ENCODE results near the gene C7.
"Not testable (repeated sequence)": the region's sequence is repeated elsewhere in the genome, so short reads cannot be mapped to it uniquely, and the experiment has no call there.

C7 gene

DNA sequence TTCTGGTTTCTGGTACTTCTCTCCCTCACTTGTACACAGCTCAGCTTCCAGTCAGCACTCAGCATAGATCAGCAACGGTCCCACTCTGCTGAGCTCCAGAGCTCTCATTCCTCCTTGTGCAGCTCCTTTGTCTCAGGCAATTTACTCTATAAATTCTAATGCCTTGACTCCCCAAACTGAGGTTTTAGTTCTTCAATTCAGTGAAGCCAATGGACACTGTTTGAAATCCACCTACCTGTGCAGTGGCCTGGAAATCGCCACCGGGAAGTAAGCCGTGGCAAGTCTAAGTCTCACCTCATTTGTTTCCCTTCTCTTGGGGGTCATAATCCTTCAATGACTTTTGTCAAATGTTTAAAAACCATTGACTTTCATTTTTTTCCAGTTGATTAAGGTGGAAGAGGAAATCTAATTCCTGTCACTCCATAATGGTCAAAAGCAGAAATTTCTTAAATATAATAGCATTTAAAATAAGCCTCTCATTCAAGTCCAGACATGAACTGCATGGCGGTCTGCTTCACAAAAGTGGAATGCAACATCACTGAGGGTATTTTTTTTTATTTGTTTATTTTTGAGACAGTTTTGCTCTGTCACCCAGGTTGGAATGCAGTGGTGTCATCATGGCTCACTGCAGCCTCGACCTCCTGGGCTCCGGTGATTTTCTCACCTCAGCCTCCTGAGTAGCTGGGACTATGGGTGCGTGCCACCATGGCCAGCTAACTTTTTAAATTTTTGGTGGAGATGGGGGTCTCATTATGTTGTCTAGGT lies 79.6 kb downstream of the C7 start:
- no peak for DNase-seq (ENCODE audit: low read depth in 2 of 3, low spot score in 1 of 3)

- DNase-seq (ENCODE audit: low read depth in 2 of 3, low spot score in 1 of 3) = no peak
These were observed 82.1 kb downstream of the C7 start for GRCh38 chr5:40991168-40991980.

DNA sequence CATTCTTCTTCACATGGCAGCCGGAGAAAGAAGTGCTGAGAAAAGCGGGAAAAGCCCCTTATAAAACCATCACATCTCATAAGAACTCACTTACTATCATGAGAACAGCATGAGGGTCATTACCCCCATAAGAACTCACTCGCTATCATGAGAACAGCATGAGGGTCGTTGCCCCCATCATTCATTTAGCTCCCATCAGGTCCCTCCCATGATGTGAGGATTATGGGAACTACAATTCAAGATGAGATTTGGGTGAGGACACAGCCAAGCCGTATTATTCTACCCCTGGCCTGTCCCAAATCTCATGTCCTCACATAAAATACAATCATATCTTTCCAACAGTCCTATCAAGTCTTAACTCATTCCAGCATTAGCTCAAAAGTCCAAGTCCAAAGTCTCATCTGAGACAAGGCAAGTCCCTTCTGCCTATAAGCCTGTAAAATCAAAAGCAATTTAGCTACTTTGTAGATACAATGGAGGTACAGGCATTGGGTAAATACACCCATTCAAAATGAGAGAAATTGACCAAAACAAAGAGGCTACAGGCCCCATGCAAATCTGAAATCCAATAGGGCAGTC lies 82.8 kb downstream of the C7 start:
- DNase-seq (ENCODE audit: low read depth in 2 of 3, low spot score in 1 of 3) = no peak

DNA sequence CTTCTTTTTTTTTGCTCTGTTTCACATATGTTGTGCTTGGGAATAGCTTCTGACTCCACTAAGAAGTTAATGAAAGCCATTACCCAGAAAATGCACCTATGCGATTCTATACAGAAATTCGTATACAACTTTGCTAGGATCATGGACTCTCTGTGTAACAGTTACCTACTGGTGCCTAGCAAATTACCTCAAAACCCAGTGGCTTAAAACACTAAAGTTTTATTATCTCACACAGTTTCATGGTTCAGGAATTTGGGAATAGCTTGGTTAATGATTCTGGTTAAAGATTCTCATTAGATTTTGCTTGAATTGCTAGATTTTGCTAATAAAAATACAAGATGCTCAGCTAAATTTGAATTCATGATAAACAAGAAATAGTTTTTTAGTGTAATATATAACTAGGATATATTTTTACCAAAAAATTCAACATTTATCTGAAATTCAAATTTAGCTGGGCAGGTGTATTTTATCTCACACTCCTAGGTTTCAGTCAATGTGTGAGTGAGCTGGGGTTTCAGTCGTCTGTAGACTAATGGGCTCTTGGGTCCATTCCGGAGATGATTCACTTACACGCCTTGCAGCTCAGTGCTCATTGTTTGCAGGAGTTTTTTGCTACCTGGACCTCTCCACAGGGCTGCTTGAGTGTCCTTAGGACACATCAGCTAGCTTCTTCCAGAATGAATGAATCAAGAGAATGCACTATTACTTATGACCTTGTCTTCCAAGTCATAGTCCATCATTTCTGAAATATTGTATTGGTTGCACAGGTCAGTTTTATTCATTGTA lies 86.7 kb downstream of the C7 start:
- DNase-seq (ENCODE audit: low read depth in 2 of 3, low spot score in 1 of 3) = no peak

GRCh38 chr5:40999142-40999541 lies 89.8 kb downstream of the C7 start:
- DNase-seq (ENCODE audit: low read depth in 2 of 3, low spot score in 1 of 3) = no peak

- no peak for DNase-seq (ENCODE audit: low read depth in 2 of 3, low spot score in 1 of 3)
These were observed 90.7 kb downstream of the C7 start for GRCh38 chr5:40999966-41000365.

DNA sequence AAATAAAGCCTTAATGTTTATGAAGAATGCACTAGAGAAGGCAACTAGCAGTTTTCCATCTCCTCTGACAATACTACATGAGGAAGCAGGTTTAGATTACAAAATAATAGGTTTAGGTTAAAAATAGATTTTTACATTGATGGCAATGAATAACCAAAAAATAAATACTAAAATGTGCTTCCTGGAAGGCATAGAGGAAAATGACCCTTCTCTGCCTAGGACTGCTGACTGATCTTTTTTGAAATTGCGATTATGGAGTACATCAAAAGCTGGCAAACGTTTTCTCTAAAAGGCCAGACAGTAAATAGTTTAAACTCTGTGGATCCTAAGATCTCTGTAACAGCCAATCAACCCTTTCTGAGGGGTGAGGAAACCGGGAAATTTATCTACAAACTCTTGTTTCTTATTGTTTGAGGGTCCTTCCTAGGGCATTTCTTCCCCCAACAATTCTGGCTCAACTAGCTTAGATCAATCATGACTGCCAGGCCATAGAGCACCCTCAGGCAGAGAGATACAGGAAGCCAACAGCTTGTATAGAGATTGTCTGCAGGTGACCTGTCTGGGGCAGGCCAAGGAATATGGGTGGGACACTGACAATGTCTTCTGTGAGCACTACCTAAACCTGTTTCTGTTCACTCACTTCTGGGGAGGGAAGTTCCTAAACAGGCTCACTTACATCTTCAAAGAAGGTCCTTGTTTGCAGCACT lies 94.5 kb downstream of the C7 start:
- no peak for DNase-seq (ENCODE audit: low read depth in 2 of 3, low spot score in 1 of 3)

- DNase-seq (ENCODE audit: low read depth in 2 of 3, low spot score in 1 of 3) = no peak
These were observed 95.6 kb downstream of the C7 start for GRCh38 chr5:41004931-41005330.

DNA sequence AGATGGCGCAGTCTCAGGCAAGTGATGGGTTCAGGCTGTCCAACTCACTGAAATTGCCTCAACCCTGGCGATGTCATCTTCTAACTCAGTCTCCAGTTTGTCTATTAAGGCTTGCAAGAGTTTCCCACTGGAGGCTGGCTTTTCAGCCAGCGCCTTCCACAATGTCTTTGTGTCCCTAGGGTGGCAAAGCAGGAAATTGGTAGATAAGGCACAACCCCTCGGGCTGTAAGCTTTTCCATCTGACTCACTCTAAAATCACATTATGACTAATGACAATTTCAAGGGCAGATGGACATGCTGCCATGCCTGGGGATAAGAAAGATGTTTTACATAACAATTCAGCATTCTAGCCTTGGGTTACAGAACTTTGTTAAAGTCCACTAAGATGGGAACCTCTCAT lies 99.9 kb downstream of the C7 start:
- DNase-seq (ENCODE audit: low read depth in 2 of 3, low spot score in 1 of 3) = no peak

GRCh38 chr5:41010572-41010971 lies 101.3 kb downstream of the C7 start:
- no peak for DNase-seq (ENCODE audit: low read depth in 2 of 3, low spot score in 1 of 3)

DNA sequence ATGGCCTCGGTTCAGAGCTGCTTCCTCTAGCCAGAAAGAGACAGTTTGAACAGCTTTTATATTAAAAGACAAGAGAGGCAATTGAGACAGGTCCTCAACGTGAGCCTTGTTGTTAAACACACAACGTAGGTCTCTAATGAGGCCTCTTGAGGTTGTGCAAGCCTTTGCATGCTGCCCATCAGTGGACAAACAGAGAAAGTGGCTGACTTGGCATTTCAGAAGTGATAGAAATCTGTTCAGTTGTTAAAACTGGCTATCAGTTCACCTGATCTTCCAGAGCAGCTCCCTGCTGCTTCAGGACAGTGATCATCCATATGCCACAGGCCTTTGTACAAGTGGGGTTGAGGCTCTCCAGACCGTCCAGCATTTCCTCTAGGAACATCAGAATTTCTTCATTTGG lies 103.0 kb downstream of the C7 start:
- DNase-seq (ENCODE audit: low read depth in 2 of 3, low spot score in 1 of 3) = no peak

- DNase-seq (ENCODE audit: low read depth in 2 of 3, low spot score in 1 of 3) = not testable (repeated sequence)
These were observed 113.3 kb downstream of the C7 start for GRCh38 chr5:41022600-41022999.
